Astrocyte (in vitro differentiated cells and primary cell): ENCODE measurements around the gene EPS15.

Experiments
- CTCF ChIP-seq: IDR thresholded peaks from 2 replicates; pipeline ENCODE4 v1.5.1; 2011; ENCODE audit warnings: low read depth, mild to moderate bottlenecking, inconsistent platforms, low read length, moderate library complexity; ENCODE audit not compliant: insufficient read depth
- EZH2 ChIP-seq: IDR thresholded peaks from 2 replicates; pipeline ENCODE4 v1.6.1; 2012; ENCODE audit warnings: mild to moderate bottlenecking, low read length, inconsistent platforms; ENCODE audit not compliant: insufficient read depth

GRCh38 chr1:51422367-51423072, 96.5 kb downstream of the EPS15 start:
- TF ChIP-seq CTCF: no peak
- no peak for TF ChIP-seq EZH2
